SW480 (cell line): ENCODE results near the gene CAMK2B.

Experiments used
- DNase-seq: peaks from one replicate; pipeline ENCODE4 v3.0.0-alpha.2; 2016; ENCODE audit warnings: low spot score

CAMK2B gene

GRCh38 chr7:44325201-44325671 lies at the start of gene CAMK2B:
Gene CAMK2B, minus strand, starts transcription at chr7:44325594. Its CDS starts 173 bp downstream, at chr7:44325421.
- DNase-seq, result peak; percentile 35

GRCh38 chr7:44374007-44374763 lies 48.8 kb upstream of the CAMK2B start:
- no peak for DNase-seq

GRCh38 chr7:44373418-44373740 lies 48.0 kb upstream of the CAMK2B start:
- DNase-seq, result no peak

DNA sequence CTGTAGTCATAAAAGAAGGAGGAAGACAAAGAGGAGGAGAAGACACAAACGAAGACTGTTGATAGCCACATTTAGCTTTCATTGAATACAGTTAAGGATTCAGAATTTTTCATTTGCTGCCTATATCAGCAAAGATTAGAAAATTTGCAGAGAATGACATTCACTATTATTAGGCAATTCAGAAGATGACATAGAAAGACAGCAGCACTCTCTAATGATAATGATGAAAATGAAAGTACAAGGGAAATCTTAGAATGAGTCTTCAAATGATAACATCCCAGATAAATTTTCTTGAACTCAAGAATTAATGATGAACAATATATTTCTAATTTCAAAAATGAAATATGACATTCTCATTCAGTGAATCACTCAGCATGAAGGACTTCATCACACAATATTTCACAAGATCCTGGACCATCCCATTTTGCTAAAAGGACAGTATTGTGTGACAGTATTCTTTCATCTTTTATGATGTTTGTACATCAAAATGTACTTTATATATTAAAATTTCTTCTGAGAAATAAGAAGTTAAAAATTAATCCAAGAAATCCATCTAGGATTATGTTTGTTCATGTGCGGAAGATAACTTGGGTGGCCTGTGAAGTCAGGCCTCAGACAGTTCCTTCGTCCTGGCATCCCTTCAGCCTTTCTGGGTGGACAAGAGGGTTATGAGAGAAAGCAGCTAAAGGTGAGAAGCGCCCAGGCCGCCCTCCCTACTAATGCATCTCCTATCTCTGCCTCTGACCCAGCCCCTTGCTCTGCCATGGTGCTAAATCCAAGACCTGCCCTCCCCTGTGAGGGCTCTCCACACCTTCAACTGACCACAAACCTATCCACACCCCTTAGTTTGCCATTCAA lies 47.4 kb upstream of the CAMK2B start:
- no peak for DNase-seq

- DNase-seq, result peak; percentile 58
These were observed 43.5 kb upstream of the CAMK2B start for GRCh38 chr7:44368885-44369284.

- DNase-seq, result no peak
These were observed 43.1 kb upstream of the CAMK2B start for GRCh38 chr7:44368455-44368854.

DNA sequence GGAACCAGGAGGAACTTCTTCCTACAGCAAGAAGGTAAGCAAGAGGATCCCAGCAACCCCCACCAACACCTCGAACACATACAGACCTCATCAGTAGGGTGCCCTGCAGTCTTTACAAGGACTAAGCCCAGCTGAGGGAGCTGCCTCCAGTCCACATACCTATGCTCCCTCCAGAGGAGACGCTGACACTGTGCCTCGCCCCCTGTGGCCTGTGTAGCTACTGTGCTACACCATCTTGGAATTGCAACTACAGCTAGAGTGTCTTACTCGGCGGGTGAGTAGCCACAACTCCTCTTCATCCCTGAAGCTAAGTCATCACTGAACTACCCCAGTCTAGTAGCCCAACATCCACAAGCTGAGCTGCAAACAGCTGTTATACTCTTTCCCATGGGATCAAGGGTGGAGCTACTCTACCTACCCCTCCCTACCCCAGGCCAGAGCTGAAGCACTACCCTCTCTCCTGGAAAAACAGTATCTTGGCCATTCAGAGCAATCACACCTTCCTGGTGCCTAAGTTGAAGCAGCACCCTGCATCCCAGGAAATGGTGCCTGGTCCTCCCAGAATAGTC lies 42.2 kb upstream of the CAMK2B start:
- DNase-seq, result no peak

- no peak for DNase-seq
These were observed 41.6 kb upstream of the CAMK2B start for GRCh38 chr7:44366986-44367385.

DNA sequence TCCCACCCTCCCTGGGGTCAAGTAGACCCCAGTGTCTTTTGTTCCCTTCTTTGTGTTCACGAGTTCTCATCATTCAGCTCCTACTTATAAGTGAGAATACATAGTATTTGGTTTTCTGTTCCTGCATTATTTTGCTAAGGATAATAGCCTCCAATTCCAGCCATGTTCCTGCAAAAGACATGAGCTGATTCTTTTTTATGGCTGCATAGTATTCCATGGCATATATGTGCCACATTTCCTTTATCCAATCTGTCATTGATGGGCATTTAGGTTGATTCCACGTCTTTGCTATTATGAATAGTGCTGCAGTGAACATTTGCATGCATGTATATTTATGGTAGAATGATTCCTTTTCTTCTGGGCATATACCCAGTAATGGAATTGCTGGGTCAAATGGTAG lies 28.3 kb upstream of the CAMK2B start:
- DNase-seq, result no peak

GRCh38 chr7:44348851-44349781 lies 23.7 kb upstream of the CAMK2B start:
- peak; percentile 23 for DNase-seq

DNA sequence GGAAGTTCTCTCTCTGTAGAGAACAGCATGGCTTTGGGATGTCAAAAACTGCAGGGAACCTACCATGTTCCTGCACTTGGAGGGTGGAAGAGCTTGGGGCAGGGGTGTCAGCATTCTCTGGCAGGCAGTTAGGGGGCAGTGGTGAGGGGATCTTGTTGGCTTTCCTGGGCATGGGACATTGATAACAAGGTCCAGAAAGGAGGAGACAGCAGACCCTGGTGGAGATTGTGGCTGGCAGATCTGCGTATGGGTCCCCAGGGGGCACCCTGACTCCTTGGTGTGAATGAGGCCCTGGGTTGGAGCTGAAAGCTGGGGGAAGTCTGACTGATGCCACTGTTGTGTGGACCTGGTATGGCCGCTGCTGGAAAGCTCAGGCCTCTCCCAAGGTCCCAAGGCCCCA lies 22.9 kb upstream of the CAMK2B start:
- DNase-seq, result peak; percentile 56

GRCh38 chr7:44347546-44348114 lies 22.2 kb upstream of the CAMK2B start:
- no peak for DNase-seq

DNA sequence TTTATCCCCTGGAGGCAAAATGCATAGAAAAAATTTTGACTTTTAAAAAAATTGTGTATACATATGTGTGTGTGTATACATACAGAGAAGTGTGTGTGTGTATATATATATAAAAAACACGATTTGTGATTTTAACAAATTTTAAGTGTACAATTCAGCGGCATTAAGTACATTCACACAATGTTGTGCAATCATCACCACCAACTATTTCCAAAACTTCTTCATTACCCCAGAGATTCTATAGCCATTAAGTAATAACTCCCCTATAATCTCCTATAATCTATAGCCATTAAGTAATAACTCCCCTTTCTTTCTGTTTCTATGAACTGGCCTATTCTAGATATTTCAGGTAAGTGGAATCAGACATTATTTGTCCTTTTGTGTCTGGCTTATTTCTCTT lies 20.7 kb upstream of the CAMK2B start:
- DNase-seq, result no peak

- no peak for DNase-seq
These were observed 16.0 kb upstream of the CAMK2B start for GRCh38 chr7:44341401-44341800.

GRCh38 chr7:44338600-44338999 lies 13.2 kb upstream of the CAMK2B start:
- DNase-seq, result no peak

- no peak for DNase-seq
These were observed 11.1 kb upstream of the CAMK2B start for GRCh38 chr7:44336491-44336890.

DNA sequence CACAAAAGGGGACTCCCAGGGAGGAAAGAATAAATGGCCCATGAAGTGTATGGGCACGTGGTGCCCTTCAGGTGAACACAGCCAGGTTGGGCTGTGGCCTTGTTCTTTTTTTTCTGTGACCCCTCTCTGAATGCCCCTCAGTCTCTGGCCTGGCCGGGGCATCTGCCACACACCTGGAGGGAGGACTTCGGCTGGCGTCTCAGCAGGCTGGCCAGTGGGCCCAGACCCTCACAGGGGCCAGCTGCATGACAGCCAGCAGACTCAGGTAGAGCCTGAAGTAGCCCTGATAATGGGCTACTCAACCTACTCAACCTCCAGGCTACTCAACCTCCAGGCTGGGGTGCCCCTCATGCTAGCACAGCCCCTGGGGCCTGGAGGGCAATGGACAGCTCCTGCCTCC lies 9.8 kb upstream of the CAMK2B start:
- no peak for DNase-seq

DNA sequence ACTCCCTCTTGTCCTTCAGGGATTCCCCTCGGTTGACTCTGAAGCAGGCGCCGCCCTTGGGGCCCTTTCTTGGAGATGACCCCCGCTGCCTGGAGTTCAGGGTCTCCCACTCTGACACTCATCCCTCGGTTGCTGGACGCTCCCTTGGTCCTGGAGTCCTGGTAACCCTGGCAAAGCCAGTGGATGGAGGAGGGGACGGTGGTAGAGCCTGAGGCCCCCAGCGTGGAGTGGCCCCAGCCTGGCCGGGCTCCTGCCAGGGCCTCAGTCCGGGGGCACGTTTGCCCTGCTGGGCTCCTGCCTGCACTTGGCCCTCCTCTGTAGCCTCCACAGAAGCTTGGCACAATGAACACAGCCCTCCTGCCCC lies 9.3 kb upstream of the CAMK2B start:
- DNase-seq, result no peak

GRCh38 chr7:44333911-44334733 lies 8.7 kb upstream of the CAMK2B start:
- DNase-seq, result no peak

DNA sequence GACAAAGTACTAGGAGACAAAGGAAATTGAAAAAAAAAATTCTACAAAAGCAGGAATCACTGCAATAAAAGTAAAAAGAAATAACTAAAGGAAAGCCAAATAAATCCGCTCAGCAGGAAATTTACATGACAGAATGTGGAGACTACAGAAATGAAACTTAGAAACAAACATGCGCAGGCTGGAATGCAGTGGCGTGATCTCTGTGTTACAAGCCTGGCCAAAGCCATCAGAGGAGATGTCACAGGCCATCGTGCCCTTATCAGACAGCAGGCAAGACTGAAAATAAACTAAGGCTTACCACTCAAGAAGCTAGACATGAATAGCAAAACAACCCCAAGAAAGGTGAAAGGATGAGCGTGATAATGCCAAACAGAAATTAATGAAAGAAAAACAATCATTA lies 6.3 kb upstream of the CAMK2B start:
- DNase-seq, result no peak

DNA sequence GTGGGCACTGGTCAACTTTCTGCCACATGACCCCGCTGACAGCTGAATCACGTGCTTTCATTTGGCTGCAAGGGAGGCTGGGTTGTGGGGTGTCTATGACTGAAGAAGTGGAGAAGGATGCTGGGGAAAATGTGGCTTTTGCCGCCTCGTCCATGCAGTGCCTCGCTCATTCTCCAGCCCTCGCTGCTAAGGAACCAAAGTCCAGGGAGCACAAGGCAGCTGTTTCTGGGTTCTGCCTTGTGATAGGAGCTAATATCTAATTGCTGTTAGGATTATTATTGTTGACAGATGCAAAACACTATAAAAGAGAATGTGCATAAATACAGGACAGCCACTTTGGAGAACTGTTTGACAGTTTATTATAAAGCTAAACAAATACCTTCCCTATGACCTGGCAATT lies 4.9 kb upstream of the CAMK2B start:
- no peak for DNase-seq
